ENCODE results near the gene OR1E1.

GRCh38 chr17:3415610-3416009 is 17.4 kb upstream of the OR1E1 start:
- TF ChIP-seq POLR2AphosphoS5 (IDR thresholded peaks at IDR 0.05; ENCODE audit: borderline replicate concordance, low read depth, low read length) (no peak), EZH2 (IDR thresholded peaks at IDR 0.05) (no peak)
